HCT116 (cell line): ENCODE measurements around the gene STRBP. TPM values are rescaled to one million over a fixed set of nuclear protein-coding genes. Genes with fewer than 3 reads are reported as not detected.

Experiments
- ATAC-seq: fragments of 200-7000 bp; cut with Tn5 transposase; 2 replicates; pipeline ENCODE4 v1.9.1; 2020; ENCODE audit warnings: mild to moderate bottlenecking, moderate library complexity
- BruUV-seq: library from RNA; stranded (reverse); fragments of 400-500 nt; replicated peaks from 2 replicates; lab custom pipeline; 2021; lab: Mats Ljungman, UMichigan
- CTCF ChIA-PET: fragments of 300-600 bp; sonication (Branson Sonifier 250); formaldehyde crosslinking; loops from one replicate; lab custom pipeline; 2021; ENCODE audit warnings: antibody characterized with exemption; lab: Charles Lee
- POLR2A ChIA-PET: fragments of 300-600, 350-600 bp; sonication (Branson Sonifier 250); formaldehyde crosslinking; loops from one replicate; lab custom pipeline; 2021; ENCODE audit warnings: antibody characterized with exemption; lab: Charles Lee
- RAD21 ChIA-PET, 2 experiments: fragments of 300-600 bp; sonication (Branson Sonifier 250); formaldehyde crosslinking; loops; one replicate each; lab custom pipeline; 2023; ENCODE audit warnings: low total read pairs in 2 of 2; ENCODE audit not compliant: uncharacterized antibody in 2 of 2, unreplicated experiment in 2 of 2, low non-redundant PET in 1 of 2; lab: Charles Lee
- DNase-seq: peaks from one replicate; pipeline ENCODE4 v3.0.0-alpha.2; 2010; ENCODE audit warnings: low read depth, low spot score
- H2AFZ ChIP-seq: fragments of 200-600 bp; shearing (Covaris generic), sonication (generic); 2 replicates; pipeline ENCODE4 v1.6.1; 2017; ENCODE audit warnings: low read depth, mixed run types, mixed read lengths, antibody characterized with exemption, low read length; ENCODE audit not compliant: poor library complexity, severe bottlenecking
- H3K27ac ChIP-seq: 2 replicates; pipeline ENCODE4 v1.5.1; 2012; ENCODE audit warnings: low read depth, low read length
- H3K27me3 ChIP-seq: fragments of 200-600 bp; sonication (generic); 2 replicates; pipeline ENCODE4 v1.6.1; 2016; ENCODE audit warnings: mixed run types, low read length, mixed read lengths; ENCODE audit not compliant: insufficient read depth
- H3K36me3 ChIP-seq, 2 experiments: fragments of 200-500 bp in 1 of 2; fragments of 200-600 bp in 1 of 2; sonication (Bioruptor generic) in 1 of 2; sonication (generic) in 1 of 2; 2 replicates each; pipeline versions ENCODE4 v1.5.1 to v1.6.1; 2014 to 2016; ENCODE audit warnings: low read length in 2 of 2, inconsistent platforms in 1 of 2, mixed read lengths in 1 of 2, mixed run types in 1 of 2; ENCODE audit not compliant: insufficient read depth in 2 of 2, control insufficient read depth in 1 of 2
- H3K4me1 ChIP-seq, 2 experiments: fragments of 200-600 bp in 1 of 2; sonication (generic) in 1 of 2; 2 replicates each; pipeline versions ENCODE4 v1.5.1 to v1.6.1; 2012 to 2017; ENCODE audit warnings: low read length in 2 of 2, inconsistent platforms in 1 of 2, mild to moderate bottlenecking in 1 of 2, mixed read lengths in 1 of 2, mixed run types in 1 of 2, moderate library complexity in 1 of 2; ENCODE audit not compliant: insufficient read depth in 2 of 2, control insufficient read depth in 1 of 2
- H3K4me2 ChIP-seq: fragments of 200-600 bp; sonication (generic); 2 replicates; pipeline ENCODE4 v1.6.1; 2017; ENCODE audit warnings: mixed run types, low read length, mixed read lengths
- H3K4me3 ChIP-seq, 2 experiments: fragments of 200-600 bp in 1 of 2; sonication (generic) in 1 of 2; replicated peaks in 1 of 2; 2 replicates each; pipeline ENCODE4 v1.5.1; 2011 to 2016; ENCODE audit warnings: low read length in 2 of 2, control low read depth in 1 of 2, low read depth in 1 of 2, mild to moderate bottlenecking in 1 of 2, mixed read lengths in 1 of 2, mixed run types in 1 of 2
- H3K79me2 ChIP-seq: fragments of 200-600 bp; sonication (generic); 2 replicates; pipeline ENCODE4 v1.6.1; 2017; ENCODE audit warnings: mild to moderate bottlenecking, mixed run types, low read length, moderate library complexity, mixed read lengths; ENCODE audit not compliant: insufficient read depth
- H3K9ac ChIP-seq: fragments of 200-600 bp; sonication (generic); 2 replicates; pipeline ENCODE4 v1.6.1; 2016; ENCODE audit warnings: low read length, mixed read lengths
- H3K9me2 ChIP-seq: fragments of 200-600 bp; sonication (generic), shearing (Covaris generic); 2 replicates; pipeline ENCODE4 v1.6.1; 2017; ENCODE audit warnings: mixed run types, mild to moderate bottlenecking, moderate library complexity; ENCODE audit not compliant: insufficient read depth
- H3K9me3 ChIP-seq, 2 experiments: fragments of 200-500 bp in 1 of 2; fragments of 200-600 bp in 1 of 2; sonication (Bioruptor generic) in 1 of 2; sonication (generic) in 1 of 2; 2 replicates each; pipeline ENCODE4 v1.6.1; 2014 to 2017; ENCODE audit warnings: low read length in 2 of 2, mixed read lengths in 2 of 2, inconsistent platforms in 1 of 2, low read depth in 1 of 2, mild to moderate bottlenecking in 1 of 2, mixed run types in 1 of 2, moderate library complexity in 1 of 2; ENCODE audit not compliant: control insufficient read depth in 1 of 2, insufficient read depth in 1 of 2
- H4K20me1 ChIP-seq: fragments of 200-600 bp; sonication (generic), shearing (Covaris generic); 2 replicates; pipeline ENCODE4 v1.6.1; 2017; ENCODE audit warnings: mixed run types, mild to moderate bottlenecking, moderate library complexity; ENCODE audit not compliant: insufficient read depth
- ATF3 ChIP-seq: IDR thresholded peaks from 2 replicates; pipeline ENCODE4 v1.6.1; 2012
- CEBPB ChIP-seq: IDR thresholded peaks from 2 replicates; pipeline ENCODE4 v1.6.1; 2012; ENCODE audit warnings: low read depth
- CTCF ChIP-seq, 3 experiments: fragments of 200-600 bp in 1 of 3; sonication (generic) in 1 of 3; IDR thresholded peaks in 2 of 3; conservative IDR thresholded peaks in 1 of 3; 2 replicates each; pipeline ENCODE4 v1.5.1; 2012 to 2017; ENCODE audit warnings: low read depth in 2 of 3, low read length in 2 of 3, antibody characterized with exemption in 1 of 3, borderline replicate concordance in 1 of 3, control low read depth in 1 of 3, mild to moderate bottlenecking in 1 of 3, mixed read lengths in 1 of 3, mixed run types in 1 of 3, moderate library complexity in 1 of 3; ENCODE audit not compliant: insufficient read depth in 1 of 3
- intact Hi-C: fragments of 100-400 bp; cut with micrococcal nuclease; formaldehyde crosslinking; loops from 2 replicates; pipeline ENCODE4 v1.10.0; 2022
- total RNA-seq: library from RNA; stranded (reverse); gene quantifications from one replicate; pipeline ENCODE4 v1.2.1, GENCODE V29; 2021; ENCODE audit not compliant: unreplicated experiment

The STRBP gene
- total RNA-seq, 1 experiment from 2014 or later = 30.4 TPM

GRCh38 chr9:123108976-123109375 is 159.4 kb downstream of the STRBP start:
- CTCF ChIA-PET = no interaction called here
- no peak for ATAC-seq
- peaks cover 3 to 6% of the 10 kb centered on the region in 2 experiments; a peak in 2 of 4 replicates for H3K36me3 ChIP-seq
- H2AFZ ChIP-seq = no peak overlapping the region
- no peak overlapping the region for H3K27ac ChIP-seq
- no peak overlapping the region for H3K4me3 ChIP-seq
- POLR2A ChIA-PET = no interaction called here
- no peaks in the 10 kb centered on the region for H3K9me2 ChIP-seq
- no peaks in the 10 kb centered on the region for H3K9me3 ChIP-seq
- BruUV-seq = no TSS peak
- RAD21 ChIA-PET = no interaction called here
- no peak for DNase-seq
- no peaks in the 10 kb centered on the region for H3K4me1 ChIP-seq
- H3K4me2 ChIP-seq = no peak overlapping the region
- no peak overlapping the region for H3K9ac ChIP-seq
- H3K79me2 ChIP-seq = no peaks in the 10 kb centered on the region
- intact Hi-C loops = no loop called here
- no peaks in the 10 kb centered on the region for H4K20me1 ChIP-seq
- TF ChIP-seq CEBPB = no peak
- H3K27me3 ChIP-seq = no peaks in the 10 kb centered on the region

- POLR2A ChIA-PET = no interaction called here
- H3K9me2 ChIP-seq = no peaks in the 10 kb centered on the region
- TF ChIP-seq ATF3 = no peak
- peak in 2 of 3 experiments; percentile 4 to 30; a peak in 2 of 6 replicates for TF ChIP-seq CTCF (IDR thresholded peaks at IDR 0.05 in 2 of 3, conservative IDR thresholded peaks at IDR 0.05 in 1 of 3; ENCODE audit: borderline replicate concordance in 1 of 3, insufficient read depth in 1 of 3, low read depth in 2 of 3, low read length in 2 of 3)
- no peak overlapping the region for H3K27ac ChIP-seq
- no peaks in the 10 kb centered on the region for H3K9me3 ChIP-seq
- no peak overlapping the region for H3K4me2 ChIP-seq
- intact Hi-C loops = no loop called here
- RAD21 ChIA-PET = no interaction called here
- H3K4me3 ChIP-seq = no peak overlapping the region
- no peaks in the 10 kb centered on the region for H3K4me1 ChIP-seq
- peaks cover 6 to 12% of the 10 kb centered on the region in 2 experiments; a peak in 3 of 4 replicates for H3K36me3 ChIP-seq
- ATAC-seq = peak; percentile 41; the same call in 1 of the 2 replicates
- DNase-seq = no peak
- CTCF ChIA-PET = interaction anchor here (0.6 to 0.8 kb wide), 2 partner anchors 242 to 252 kb away, joined by 3 read pairs; no protein-coding TSS in a partner anchor
- no peaks in the 10 kb centered on the region for H3K79me2 ChIP-seq
- no peak overlapping the region for H2AFZ ChIP-seq
- BruUV-seq = no TSS peak
- no peaks in the 10 kb centered on the region for H4K20me1 ChIP-seq
- H3K9ac ChIP-seq = no peak overlapping the region
- H3K27me3 ChIP-seq = no peaks in the 10 kb centered on the region
Observed at GRCh38 chr9:123107639-123108285, 160.6 kb downstream of the STRBP start.
